Measurements from ENCODE around the gene PPP6R3. TPM values are rescaled to one million over a fixed set of nuclear protein-coding genes. Genes with fewer than 3 reads are reported as not detected.

PPP6R3 gene
- total RNA-seq, 1 experiment from 2014 or later = 99.9 TPM

GRCh38 chr11:68480852-68481510, 20.4 kb downstream of the PPP6R3 start:
- no peak for DNase-seq (ENCODE audit: extremely low read depth, low read depth)

DNA sequence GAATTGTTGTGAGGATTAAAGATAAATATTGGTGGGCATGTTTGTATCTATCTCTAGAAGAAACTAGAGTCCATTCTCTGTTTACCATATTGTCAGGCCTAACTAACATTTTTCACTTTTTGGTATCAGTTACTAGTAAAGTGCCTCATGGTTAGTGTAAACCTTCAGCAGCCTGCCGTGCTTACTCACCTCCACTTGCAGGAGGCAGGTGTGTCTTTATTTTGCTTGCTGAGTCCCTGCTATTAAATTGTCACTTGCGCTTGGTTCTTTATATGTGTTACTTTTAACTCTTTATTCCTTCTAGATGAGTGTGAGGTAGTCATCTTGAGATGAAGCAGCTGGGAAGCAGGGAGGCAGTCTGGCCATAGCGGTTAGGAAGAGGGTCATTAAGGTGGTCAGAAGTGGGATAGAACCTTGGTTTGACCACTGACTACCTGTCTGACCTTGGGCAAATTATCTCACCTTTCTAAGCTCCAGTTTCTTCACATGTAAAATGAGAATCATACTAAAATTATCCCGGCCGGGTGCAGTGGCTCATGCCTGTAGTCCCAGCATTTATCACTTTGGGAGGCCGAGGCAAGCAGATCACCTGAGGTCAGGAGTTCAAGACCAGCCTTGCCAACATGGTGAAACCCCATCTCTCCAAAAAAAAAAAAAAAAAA, 21.2 kb downstream of the PPP6R3 start:
- no peak for DNase-seq (ENCODE audit: extremely low read depth, low read depth)

- DNase-seq (ENCODE audit: extremely low read depth, low read depth) = no peak
Measured at GRCh38 chr11:68488623-68489022, 28.1 kb downstream of the PPP6R3 start.

GRCh38 chr11:68495220-68495729, 34.7 kb downstream of the PPP6R3 start:
- no peak for DNase-seq (ENCODE audit: extremely low read depth, low read depth)

GRCh38 chr11:68495872-68496271, 35.3 kb downstream of the PPP6R3 start:
- no peak for DNase-seq (ENCODE audit: extremely low read depth, low read depth)

DNA sequence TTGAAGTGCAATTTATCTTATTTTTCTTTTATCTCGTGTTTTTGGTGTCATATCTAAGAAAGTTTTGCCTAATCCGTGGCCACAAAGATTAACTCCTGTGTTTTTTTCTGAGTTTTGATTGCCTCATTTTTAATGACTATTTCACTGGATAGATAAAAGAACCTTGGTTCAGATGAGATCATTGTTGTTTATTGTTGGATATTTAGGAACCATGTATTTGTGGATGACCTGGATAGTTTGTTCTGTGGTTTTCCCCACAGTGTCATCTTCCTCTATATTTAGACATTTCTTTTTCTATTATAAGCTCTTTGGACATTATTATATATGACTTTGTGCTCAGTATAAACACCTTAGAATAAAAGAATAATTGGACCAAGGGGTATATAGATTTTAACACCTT, 37.2 kb downstream of the PPP6R3 start:
- no peak for DNase-seq (ENCODE audit: extremely low read depth, low read depth)

- DNase-seq (ENCODE audit: extremely low read depth, low read depth) = no peak
Measured at GRCh38 chr11:68498321-68498720, 37.8 kb downstream of the PPP6R3 start.

DNA sequence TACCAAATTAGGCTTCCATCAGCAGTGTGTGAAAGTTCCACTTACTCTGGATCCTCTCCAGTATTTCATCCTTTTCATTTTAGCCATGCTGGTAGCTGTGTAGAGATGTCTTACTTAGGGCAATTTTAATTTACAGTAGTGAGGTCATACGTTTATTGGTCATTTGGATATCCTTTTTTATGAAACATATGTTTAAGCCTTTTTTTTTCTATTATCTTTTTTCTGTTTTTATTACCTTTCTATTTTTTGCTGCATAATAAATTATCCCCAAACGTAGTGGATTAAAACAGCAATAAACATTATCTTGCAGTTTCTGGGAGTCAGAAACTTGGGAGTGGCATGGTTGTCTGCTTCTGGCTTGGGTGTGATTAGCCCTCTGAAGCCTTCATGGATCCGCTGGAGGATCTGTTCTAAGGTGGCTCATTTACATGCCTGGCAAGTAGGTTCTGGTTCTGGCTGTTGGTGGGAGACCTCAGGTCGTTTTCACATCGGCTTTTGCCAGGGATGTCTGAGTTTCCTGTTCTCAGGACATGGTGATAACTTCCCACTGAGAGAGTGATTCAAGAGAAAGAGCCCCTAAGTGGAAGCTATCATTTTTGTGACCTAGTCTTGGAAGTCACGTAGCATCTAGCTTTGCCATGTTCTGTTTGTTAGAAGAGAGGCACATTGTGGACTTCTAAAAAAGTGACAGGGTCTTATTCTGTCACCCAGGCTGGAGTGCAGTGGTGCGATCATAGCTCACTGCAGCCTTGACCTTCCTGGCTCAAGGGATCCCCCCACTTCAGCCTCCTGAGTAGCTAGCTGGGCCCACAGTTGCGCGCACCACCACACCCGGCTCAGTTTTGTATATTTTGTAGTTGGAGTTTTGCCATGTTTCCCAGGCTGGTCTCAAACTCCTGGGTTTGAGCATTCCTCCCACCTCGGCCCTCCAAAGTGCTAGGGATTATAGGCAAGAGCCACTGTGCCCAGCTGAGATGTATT, 38.6 kb downstream of the PPP6R3 start:
- DNase-seq (ENCODE audit: extremely low read depth, low read depth) = no peak

- no peak for DNase-seq (ENCODE audit: extremely low read depth, low read depth)
Measured at GRCh38 chr11:68500206-68500605, 39.7 kb downstream of the PPP6R3 start.

DNA sequence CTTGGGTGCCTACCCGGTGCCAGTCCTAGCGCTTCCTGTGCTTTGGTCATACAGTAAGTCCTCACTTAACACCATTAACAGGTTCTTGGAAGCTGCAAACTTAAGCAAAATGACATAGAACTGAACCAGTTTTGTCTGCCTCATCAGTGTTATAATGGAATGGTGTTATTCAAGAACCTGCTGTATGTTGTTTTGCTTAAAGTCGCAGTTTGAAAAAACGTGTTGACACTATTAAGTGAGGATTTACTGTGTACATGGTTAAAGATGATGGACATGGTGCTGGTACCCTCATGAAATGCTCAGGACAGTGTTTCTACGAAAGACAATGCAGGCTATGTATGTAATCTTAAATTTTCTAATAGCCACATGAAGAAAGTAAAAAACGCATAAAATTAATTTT, 41.3 kb downstream of the PPP6R3 start:
- DNase-seq (ENCODE audit: extremely low read depth, low read depth) = no peak

DNA sequence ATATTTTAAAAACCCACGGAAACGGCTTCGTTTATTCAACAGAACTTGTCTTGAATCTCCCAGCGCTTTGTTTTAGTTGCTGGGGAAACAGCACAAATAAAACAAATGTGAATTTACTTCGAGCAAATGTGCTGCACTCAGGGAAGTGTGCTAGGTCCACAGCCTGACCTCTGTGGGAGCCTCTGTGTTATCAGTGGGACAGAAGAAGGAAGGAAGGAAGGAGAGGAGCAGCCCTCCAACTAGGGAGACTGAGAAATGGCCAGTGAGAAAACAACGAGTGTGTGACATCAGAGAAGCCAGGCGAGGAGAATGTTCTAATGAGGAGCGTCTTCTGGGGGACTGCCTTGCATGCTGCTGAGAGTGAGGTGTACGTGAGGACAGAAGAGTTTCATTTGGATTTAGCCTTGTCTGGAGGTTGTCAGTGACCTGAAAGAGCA, 42.7 kb downstream of the PPP6R3 start:
- DNase-seq (ENCODE audit: extremely low read depth, low read depth) = no peak

GRCh38 chr11:68503792-68504191, 43.2 kb downstream of the PPP6R3 start:
- DNase-seq (ENCODE audit: extremely low read depth, low read depth) = no peak

GRCh38 chr11:68504432-68505066, 44.0 kb downstream of the PPP6R3 start:
- DNase-seq (ENCODE audit: extremely low read depth, low read depth) = no peak

- no peak for DNase-seq (ENCODE audit: extremely low read depth, low read depth)
Measured at GRCh38 chr11:68505596-68505995, 45.0 kb downstream of the PPP6R3 start.

- DNase-seq (ENCODE audit: extremely low read depth, low read depth) = no peak
Measured at GRCh38 chr11:68506908-68507307, 46.4 kb downstream of the PPP6R3 start.

DNA sequence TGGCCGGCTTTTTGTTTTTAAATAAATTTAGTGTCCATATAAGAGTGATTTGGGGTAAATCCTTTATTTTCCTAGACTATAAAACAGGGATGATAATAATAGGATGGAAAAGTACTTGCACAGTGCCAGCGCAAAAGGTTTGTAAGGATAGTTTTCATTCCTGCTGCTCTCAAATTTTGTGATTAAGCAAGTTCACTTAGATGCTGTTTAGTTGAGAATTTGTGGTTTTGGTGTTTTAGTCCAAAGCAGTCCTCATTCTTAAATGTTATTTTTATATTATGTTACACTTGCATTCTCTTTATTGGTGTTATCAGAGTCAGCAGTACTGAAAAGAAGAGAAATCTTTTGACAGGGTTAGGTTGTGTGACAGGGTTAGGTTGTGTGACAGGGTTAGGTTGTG, 47.9 kb downstream of the PPP6R3 start:
- no peak for DNase-seq (ENCODE audit: extremely low read depth, low read depth)

GRCh38 chr11:68509066-68509465, 48.5 kb downstream of the PPP6R3 start:
- DNase-seq (ENCODE audit: extremely low read depth, low read depth) = no peak

DNA sequence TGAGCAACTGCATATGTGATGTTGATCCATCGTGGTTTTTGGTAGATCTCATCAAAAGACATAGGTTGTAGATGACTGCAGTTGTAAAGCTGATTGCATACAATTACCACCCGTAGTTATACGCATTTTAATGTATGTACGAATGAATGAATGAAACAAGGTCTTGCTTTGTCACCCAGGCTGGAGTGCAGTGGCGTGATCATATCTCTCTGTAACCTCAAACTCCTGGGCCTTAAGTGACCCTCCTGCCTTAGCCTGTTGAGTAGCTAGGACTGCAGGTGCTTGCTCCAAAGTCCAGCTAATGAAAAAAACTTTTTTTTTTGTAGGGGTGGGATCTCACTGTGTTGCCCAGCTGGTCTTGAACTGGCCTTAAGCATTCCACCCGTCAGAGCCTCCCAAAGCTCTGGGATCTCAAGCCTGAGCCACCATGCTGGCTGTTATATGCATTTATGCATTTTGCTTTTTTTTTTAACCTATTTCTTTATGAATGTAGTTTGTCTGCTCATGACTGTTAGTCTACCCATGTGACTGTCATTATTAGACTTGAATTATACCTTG, 53.5 kb downstream of the PPP6R3 start:
- DNase-seq (ENCODE audit: extremely low read depth, low read depth) = no peak

- DNase-seq (ENCODE audit: extremely low read depth, low read depth) = no peak
Measured at GRCh38 chr11:68517121-68517741, 56.7 kb downstream of the PPP6R3 start.

- DNase-seq (ENCODE audit: extremely low read depth, low read depth) = no peak
Measured at GRCh38 chr11:68518191-68518590, 57.6 kb downstream of the PPP6R3 start.

All from NCI-H460 (cell line).